Astrocyte of the cerebellum (primary cell): Measurements from ENCODE around the gene SH3TC1.
A peak's percentile ranks its signal among the peaks of the same experiment; 100 is the strongest.

Experiments
- DNase-seq: peaks from one replicate; pipeline ENCODE4 v3.0.0-alpha.2; 2011; ENCODE audit warnings: low read depth
- H3K4me3 ChIP-seq: 2 replicates; pipeline ENCODE4 v1.5.1; 2011; ENCODE audit warnings: mild to moderate bottlenecking, low read depth, low read length, moderate library complexity
- CTCF ChIP-seq: IDR thresholded peaks from 2 replicates; pipeline ENCODE4 v1.5.1; 2012; ENCODE audit warnings: low read length, low read depth, moderate library complexity, mild to moderate bottlenecking; ENCODE audit errors: missing control alignments
- in situ Hi-C: cut with HindIII; loops from 2 replicates; pipeline ENCODE4 v1.10.0; 2017; ENCODE audit warnings: low sequenced_read_pairs

The SH3TC1 gene

GRCh38 chr4:8227201-8227770 lies 28.2 kb downstream of the SH3TC1 start:
- no peak for TF ChIP-seq CTCF
- in situ Hi-C loops, result no loop called here
- H3K4me3 ChIP-seq, result no peak overlapping the region
- DNase-seq, result no peak

- no peak overlapping the region for H3K4me3 ChIP-seq
- in situ Hi-C loops, result no loop called here
- TF ChIP-seq CTCF, result no peak
- DNase-seq, result no peak
Measured at GRCh38 chr4:8227771-8228318, 28.8 kb downstream of the SH3TC1 start.

GRCh38 chr4:8228319-8229250 lies 29.5 kb downstream of the SH3TC1 start:
- H3K4me3 ChIP-seq, result no peak overlapping the region
- TF ChIP-seq CTCF, result no peak
- in situ Hi-C loops, result no loop called here
- DNase-seq, result peak; percentile 50

- in situ Hi-C loops, result no loop called here
- TF ChIP-seq CTCF, result no peak
- no peak overlapping the region for H3K4me3 ChIP-seq
- DNase-seq, result no peak
Measured at GRCh38 chr4:8229331-8229975, 30.4 kb downstream of the SH3TC1 start.

- no peak for TF ChIP-seq CTCF
- in situ Hi-C loops, result loop anchor here (5.0 kb wide), 1 partner anchor 77 kb away; no protein-coding TSS in a partner anchor
- no peak for DNase-seq
- no peak overlapping the region for H3K4me3 ChIP-seq
Measured at GRCh38 chr4:8230033-8230432, 30.9 kb downstream of the SH3TC1 start.

- no peak overlapping the region for H3K4me3 ChIP-seq
- no peak for TF ChIP-seq CTCF
- in situ Hi-C loops, result loop anchor here (5.0 kb wide), 1 partner anchor 76 kb away; no protein-coding TSS in a partner anchor
- no peak for DNase-seq
Measured at GRCh38 chr4:8230891-8231290, 31.8 kb downstream of the SH3TC1 start.
